ENCODE measurements around the gene ABCA7. TPM values are rescaled to one million over a fixed set of nuclear protein-coding genes. Genes with fewer than 3 reads are reported as not detected.
A peak's percentile ranks its signal among the peaks of the same experiment; 100 is the strongest.

The ABCA7 gene
- total RNA-seq, 2 experiments from 2014 or later: 92.7 to 95.1 TPM

DNA sequence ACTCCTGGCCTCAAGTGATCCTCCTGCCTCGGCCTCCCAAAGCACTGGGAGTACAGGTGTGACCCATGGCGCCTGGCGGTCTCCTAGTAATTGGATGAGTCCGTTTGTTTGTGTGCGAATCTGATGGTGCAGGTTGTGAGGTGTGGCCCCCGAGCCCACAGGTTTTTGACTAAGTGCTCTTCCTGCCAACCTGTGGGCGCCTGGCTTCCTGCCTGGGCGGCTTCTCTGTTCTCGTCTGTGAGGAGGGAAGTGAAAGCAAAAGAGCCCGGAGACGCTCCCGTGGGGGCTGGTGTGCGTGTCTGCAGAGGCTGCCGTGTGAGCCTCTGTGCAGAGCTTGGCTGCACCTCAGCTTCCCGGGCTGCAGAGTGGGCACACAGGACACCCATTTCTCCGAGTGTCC, 37.0 kb downstream of the ABCA7 start:
- no peaks in the 10 kb centered on the region for H3K27me3 Mint-ChIP-seq
- ChIA-PET CTCF (interaction anchor here (0.6 to 4.9 kb wide), 7 partner anchors 11 to 203 kb away, joined by 3 to 56 read pairs (median 4); partner anchors contain the start of genes ARHGAP45, POLR2E and SBNO2), POLR2A (interaction anchor here (0.7 to 17.5 kb wide), 15 partner anchors 10 to 192 kb away, joined by 3 to 334 read pairs (median 6); partner anchors contain the start of genes ABCA7, ARHGAP45, CIRBP and CNN2)
- H3K4me1 Mint-ChIP-seq: peaks cover 74% of the 10 kb centered on the region
- H3K4me3 Mint-ChIP-seq: peak overlapping the region; percentile 80
- peak; percentile 96 for DNase-seq
- H3K27ac Mint-ChIP-seq: peak overlapping the region; percentile 93
- peaks cover 80% of the 10 kb centered on the region for H3K36me3 Mint-ChIP-seq (ENCODE audit: low read depth)
- no peaks in the 10 kb centered on the region for H3K9me3 Mint-ChIP-seq

DNA sequence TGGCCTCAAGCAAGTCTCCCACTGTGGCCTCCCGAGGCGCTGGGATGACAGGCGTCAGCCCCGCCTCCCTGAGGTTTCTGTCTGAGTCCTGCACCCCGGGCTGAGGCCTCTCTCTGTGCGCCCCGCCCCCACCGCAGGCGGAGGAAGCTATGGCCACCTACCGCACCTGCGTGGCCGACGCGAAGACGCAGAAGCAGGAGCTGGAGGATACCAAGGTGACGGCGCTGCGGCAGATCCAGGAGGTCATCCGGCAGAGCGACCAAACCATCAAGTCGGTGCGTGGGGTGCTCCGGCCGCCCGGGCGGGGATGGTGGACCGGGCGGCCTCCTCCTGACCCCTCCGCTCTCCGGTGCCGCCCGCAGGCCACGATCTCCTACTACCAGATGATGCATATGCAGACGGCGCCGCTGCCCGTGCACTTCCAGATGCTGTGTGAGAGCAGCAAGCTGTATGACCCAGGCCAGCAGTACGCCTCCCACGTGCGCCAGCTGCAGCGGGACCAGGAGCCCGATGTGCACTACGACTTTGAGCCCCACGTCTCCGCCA, 39.7 kb downstream of the ABCA7 start:
- peak; percentile 89 for DNase-seq
- no peaks in the 10 kb centered on the region for H3K9me3 Mint-ChIP-seq
- H3K4me3 Mint-ChIP-seq: peak overlapping the region; percentile 80
- peaks cover 79% of the 10 kb centered on the region for H3K36me3 Mint-ChIP-seq (ENCODE audit: low read depth)
- H3K27ac Mint-ChIP-seq: peak overlapping the region; percentile 93
- H3K27me3 Mint-ChIP-seq: no peaks in the 10 kb centered on the region
- POLR2A ChIA-PET: interaction anchor here (1.1 to 17.5 kb wide), 13 partner anchors 7 to 190 kb away, joined by 3 to 334 read pairs (median 9); partner anchors contain the start of genes ABCA7, ARHGAP45, CNN2 and GPX4
- CTCF ChIA-PET: interaction anchor here (0.8 to 2.1 kb wide), 6 partner anchors 9 to 75 kb away, joined by 3 to 12 read pairs (median 4); partner anchors contain the start of gene ARHGAP45
- peaks cover 66% of the 10 kb centered on the region for H3K4me1 Mint-ChIP-seq

DNA sequence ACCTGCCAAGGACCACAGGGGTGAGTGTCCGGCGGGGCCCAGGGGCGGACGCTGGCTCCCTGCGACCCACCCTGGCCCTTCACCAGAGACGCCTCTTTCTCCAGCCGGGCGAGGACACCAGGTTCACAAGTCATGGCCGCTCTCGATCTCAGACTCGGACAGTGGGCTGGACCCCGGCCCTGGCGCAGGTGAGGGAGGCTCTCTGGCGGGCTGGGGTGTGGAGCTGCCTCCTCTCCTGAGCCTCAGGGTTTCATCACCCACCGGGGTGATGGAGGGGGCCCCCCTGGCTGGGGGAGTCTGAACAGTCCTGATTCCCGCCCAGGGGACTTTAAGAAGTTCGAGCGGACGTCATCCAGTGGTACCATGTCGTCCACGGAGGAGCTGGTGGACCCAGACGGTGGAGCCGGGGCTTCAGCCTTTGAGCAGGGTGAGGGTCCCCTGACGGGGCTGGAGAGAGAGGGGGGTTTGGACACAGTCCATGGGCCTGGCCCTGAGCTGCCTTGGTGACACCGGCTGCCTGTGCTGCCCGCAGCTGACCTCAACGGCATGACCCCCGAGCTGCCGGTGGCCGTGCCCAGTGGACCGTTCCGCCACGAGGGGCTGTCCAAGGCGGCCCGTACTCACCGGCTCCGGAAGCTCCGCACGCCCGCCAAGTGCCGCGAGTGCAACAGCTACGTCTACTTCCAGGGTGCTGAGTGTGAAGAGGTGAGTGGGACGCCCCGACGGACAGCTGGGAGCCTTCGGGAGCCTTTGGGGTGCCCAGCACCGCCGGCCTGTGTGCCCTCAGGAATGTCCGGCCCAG, 40.7 kb downstream of the ABCA7 start:
- peaks cover 84% of the 10 kb centered on the region for H3K36me3 Mint-ChIP-seq (ENCODE audit: low read depth)
- peaks cover 70% of the 10 kb centered on the region for H3K4me1 Mint-ChIP-seq
- H3K27me3 Mint-ChIP-seq: no peaks in the 10 kb centered on the region
- CTCF ChIA-PET: interaction anchor here (0.8 to 2.1 kb wide), 6 partner anchors 8 to 52 kb away, joined by 3 to 12 read pairs (median 4); partner anchors contain the start of gene ARHGAP45
- POLR2A ChIA-PET: interaction anchor here (0.6 to 17.5 kb wide), 12 partner anchors 6 to 189 kb away, joined by 3 to 334 read pairs (median 12); partner anchors contain the start of genes ARHGAP45, CNN2, GPX4 and POLR2E
- no peak for DNase-seq
- no peaks in the 10 kb centered on the region for H3K9me3 Mint-ChIP-seq
- H3K27ac Mint-ChIP-seq: peak overlapping the region; percentile 54
- H3K4me3 Mint-ChIP-seq: no peak overlapping the region

DNA sequence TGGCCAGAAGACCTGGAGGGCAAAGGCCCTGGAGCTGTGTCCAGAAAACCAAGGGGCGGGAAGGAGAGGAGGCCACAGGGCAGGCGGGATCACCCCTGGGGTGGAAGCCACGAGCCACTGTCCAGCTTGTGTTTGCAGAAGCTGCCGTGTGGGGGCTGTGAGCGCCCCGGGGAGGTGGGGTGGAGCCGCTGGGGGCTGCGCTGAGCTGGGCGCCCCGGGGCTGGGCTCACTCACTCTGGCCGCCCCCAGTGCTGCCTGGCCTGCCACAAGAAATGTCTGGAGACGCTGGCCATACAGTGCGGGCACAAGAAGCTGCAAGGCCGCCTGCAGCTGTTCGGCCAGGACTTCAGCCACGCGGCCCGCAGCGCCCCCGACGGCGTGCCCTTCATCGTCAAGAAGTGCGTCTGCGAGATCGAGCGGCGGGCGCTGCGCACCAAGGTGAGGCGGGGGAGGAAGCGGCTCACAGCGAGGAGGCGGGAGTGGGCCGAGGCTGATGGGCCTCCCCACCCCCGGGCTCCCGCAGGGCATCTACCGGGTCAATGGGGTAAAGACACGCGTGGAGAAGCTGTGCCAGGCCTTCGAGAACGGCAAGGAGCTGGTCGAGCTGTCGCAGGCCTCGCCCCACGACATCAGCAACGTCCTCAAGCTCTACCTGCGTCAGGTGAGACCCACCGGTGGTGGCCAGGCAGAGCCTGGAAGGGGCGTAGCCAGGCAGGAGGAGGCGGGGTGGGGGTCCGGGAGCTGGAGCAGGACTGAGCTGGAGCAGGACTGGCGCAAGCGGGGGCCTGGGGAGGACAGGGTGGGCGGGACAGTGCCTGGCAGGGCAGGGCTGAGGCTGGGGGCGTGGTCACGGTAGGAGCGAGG, 41.6 kb downstream of the ABCA7 start:
- peak overlapping the region; percentile 54 for H3K27ac Mint-ChIP-seq
- no peak for DNase-seq
- H3K4me3 Mint-ChIP-seq: no peak overlapping the region
- H3K4me1 Mint-ChIP-seq: peaks cover 66% of the 10 kb centered on the region
- ChIA-PET POLR2A (interaction anchor here (1.1 to 17.5 kb wide), 13 partner anchors 5 to 160 kb away, joined by 4 to 334 read pairs (median 16); partner anchors contain the start of genes ABCA7, ARHGAP45, ATP5F1D and CNN2), CTCF (interaction anchor here (0.8 to 2.1 kb wide), 3 partner anchors 15 to 19 kb away, joined by 3 to 12 read pairs (median 4); partner anchors contain the start of gene ARHGAP45)
- no peaks in the 10 kb centered on the region for H3K9me3 Mint-ChIP-seq
- peaks cover 82% of the 10 kb centered on the region for H3K36me3 Mint-ChIP-seq (ENCODE audit: low read depth)
- no peaks in the 10 kb centered on the region for H3K27me3 Mint-ChIP-seq

DNA sequence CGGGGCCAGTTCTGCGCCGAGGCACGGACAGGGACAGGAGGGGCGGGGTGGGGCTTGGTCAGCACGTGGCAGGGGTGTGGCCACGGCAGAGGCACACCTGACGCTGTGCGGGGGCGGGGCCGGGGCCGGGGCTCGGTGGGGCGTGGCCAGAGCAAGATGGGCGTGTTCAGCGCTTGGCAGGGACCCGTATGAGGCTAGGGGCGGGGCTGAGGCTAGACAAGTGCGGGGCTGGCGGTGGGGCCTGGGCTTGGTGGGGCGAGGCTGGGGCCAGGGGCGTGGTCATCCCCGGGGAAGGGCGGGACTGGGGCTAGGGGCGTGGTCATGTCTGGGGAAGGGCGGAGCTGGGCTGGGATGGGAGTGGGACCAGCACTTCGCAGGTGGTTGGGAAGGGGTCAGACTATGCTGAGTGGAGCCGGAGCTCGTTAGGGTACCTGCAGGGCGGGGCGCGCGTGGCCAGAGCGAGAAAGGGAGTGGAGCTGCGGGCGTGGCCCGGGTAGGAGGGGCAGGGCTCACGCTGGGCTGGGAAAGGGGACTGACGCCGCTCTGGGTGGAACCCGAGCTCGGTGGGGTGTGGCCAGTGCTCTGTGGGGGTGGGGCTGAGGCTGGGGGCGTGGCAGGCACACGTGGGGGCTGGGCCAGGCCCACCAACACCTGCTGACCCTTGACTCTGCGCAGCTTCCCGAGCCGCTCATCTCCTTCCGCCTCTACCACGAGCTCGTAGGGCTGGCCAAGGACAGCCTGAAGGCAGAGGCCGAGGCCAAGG, 42.4 kb downstream of the ABCA7 start:
- Mint-ChIP-seq H3K4me1 (peaks cover 63% of the 10 kb centered on the region), H3K27ac (peak overlapping the region; percentile 72), H3K9me3 (no peaks in the 10 kb centered on the region), H3K36me3 (ENCODE audit: low read depth) (peaks cover 78% of the 10 kb centered on the region), H3K4me3 (no peak overlapping the region), H3K27me3 (no peaks in the 10 kb centered on the region)
- DNase-seq: peak; percentile 92
- ChIA-PET POLR2A (interaction anchor here (1.0 to 17.5 kb wide), 12 partner anchors 5 to 159 kb away, joined by 3 to 334 read pairs (median 30); partner anchors contain the start of genes ABCA7, ARHGAP45, ATP5F1D and CNN2), CTCF (interaction anchor here (0.5 to 1.6 kb wide), 3 partner anchors 18 to 100 kb away, joined by 3 read pairs; no protein-coding TSS in a partner anchor)

DNA sequence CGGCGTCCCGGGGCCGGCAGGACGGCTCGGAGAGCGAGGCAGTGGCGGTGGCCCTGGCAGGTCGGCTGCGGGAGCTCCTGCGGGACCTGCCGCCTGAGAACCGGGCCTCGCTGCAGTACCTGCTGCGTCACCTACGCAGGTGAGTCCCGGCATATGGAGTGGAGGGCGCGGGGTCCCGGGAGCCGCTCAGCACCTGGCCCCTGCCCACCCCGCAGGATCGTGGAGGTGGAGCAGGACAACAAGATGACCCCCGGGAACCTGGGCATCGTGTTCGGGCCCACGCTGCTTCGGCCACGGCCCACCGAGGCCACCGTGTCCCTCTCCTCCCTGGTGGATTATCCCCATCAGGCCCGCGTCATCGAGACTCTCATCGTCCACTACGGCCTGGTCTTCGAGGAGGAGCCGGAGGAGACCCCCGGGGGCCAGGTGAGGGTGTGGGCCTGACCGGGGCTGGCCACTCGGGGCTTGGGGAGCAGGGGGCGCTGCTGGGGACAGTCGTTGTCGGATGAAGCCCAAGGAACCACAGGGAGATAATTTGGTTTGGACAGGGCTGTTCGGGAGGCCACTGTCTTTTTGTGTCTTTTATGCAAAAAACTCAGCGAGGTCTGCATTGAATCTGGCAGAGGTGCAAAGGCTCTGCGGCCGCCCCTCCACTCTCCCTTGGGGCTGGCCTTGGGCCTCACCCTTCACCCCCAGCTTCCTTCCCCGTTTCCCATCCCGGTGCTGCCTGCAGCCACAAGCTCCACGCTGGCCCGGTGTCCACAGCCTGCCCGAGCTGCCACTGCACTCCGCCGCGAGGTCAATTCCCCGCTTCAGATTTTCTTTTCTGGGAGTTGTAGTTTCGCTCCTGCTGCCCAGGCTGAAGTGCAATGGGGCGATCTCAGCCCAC, 43.3 kb downstream of the ABCA7 start:
- no peak overlapping the region for H3K4me3 Mint-ChIP-seq
- DNase-seq: no peak
- H3K27ac Mint-ChIP-seq: no peak overlapping the region
- H3K9me3 Mint-ChIP-seq: no peaks in the 10 kb centered on the region
- peaks cover 75% of the 10 kb centered on the region for H3K36me3 Mint-ChIP-seq (ENCODE audit: low read depth)
- CTCF ChIA-PET: interaction anchor here (0.5 to 2.3 kb wide), 3 partner anchors 18 to 99 kb away, joined by 3 to 5 read pairs (median 3); no protein-coding TSS in a partner anchor
- POLR2A ChIA-PET: interaction anchor here (0.7 to 17.5 kb wide), 12 partner anchors 4 to 62 kb away, joined by 3 to 334 read pairs (median 49); partner anchors contain the start of genes ABCA7, ARHGAP45, CNN2 and GPX4
- H3K4me1 Mint-ChIP-seq: peaks cover 64% of the 10 kb centered on the region
- H3K27me3 Mint-ChIP-seq: no peaks in the 10 kb centered on the region

DNA sequence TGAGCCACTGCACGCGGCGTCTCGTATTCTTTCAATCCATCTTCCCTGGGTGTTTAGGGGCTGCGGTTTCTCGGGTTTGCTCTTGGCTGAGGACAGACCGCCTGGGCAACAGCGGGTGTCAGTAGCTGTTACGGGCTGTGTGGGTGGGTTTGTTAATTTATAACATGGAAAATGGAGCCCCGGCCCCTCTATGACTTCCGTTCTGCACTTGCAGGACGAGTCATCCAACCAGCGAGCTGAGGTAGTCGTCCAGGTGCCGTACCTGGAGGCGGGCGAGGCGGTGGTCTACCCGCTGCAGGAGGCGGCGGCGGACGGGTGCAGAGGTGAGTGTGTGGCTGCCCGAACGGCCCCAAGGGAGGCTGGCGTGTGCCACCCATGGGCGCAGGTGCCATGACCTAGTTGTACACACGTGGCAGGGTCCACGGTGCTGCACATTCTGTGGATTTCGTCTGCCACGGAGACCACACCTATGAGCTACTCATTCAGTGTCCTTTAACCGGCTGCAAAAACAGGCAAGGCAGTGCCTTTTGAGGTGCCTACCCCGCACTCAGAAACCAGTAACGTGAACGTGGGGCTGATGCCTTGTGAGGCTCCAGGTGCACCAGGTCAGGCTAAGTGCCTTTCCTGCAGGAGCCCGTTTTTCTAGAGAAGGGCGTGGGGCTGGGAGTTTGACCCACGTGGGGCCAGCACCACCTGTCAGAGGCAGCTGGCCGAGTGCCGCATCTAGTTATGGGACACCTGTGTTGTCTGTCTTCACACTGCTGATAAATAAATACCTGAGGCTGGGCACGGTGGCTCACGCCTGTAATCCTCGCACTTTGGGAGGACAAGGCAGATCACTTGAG, 44.3 kb downstream of the ABCA7 start:
- Mint-ChIP-seq H3K9me3 (no peaks in the 10 kb centered on the region), H3K27me3 (no peaks in the 10 kb centered on the region), H3K4me1 (peaks cover 67% of the 10 kb centered on the region), H3K36me3 (ENCODE audit: low read depth) (peaks cover 66% of the 10 kb centered on the region), H3K4me3 (no peak overlapping the region), H3K27ac (peak overlapping the region; percentile 54)
- DNase-seq: no peak
- POLR2A ChIA-PET: interaction anchor here (0.6 to 17.5 kb wide), 12 partner anchors 8 to 109 kb away, joined by 3 to 334 read pairs (median 14); partner anchors contain the start of genes ABCA7, ARHGAP45, CNN2 and GPX4
- CTCF ChIA-PET: interaction anchor here (0.5 to 2.3 kb wide), 2 partner anchors 19 to 114 kb away, joined by 5 to 6 read pairs; no protein-coding TSS in a partner anchor

DNA sequence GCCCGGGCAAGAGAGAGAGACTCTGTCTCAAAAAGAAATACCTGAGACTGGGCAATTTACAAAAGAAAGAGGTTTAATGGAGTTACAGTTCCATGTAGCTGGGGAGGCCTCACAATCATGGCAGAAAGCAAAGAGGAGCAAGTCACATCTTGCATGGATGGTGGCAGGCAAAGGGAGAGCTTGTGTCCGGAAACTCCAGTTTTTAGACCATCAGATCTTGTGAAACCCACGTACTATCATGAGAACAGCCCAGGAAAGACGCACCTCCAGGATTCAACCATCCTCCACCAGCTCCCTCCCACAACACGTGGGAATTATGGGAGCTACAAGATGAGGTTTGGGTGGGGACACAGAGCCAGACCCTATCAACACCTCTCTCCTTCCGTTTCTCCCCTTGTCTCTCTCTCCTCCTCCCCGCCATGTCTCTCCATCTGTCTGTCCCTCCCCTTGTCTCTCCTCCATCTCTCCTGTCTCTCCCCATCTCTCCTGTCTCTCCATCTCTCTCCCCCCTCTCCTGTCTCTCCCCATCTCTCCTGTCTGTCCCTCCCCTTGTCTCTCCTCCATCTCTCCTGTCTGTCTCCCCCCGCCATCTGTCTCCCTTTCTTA, 45.2 kb downstream of the ABCA7 start:
- H3K4me3 Mint-ChIP-seq: no peak overlapping the region

DNA sequence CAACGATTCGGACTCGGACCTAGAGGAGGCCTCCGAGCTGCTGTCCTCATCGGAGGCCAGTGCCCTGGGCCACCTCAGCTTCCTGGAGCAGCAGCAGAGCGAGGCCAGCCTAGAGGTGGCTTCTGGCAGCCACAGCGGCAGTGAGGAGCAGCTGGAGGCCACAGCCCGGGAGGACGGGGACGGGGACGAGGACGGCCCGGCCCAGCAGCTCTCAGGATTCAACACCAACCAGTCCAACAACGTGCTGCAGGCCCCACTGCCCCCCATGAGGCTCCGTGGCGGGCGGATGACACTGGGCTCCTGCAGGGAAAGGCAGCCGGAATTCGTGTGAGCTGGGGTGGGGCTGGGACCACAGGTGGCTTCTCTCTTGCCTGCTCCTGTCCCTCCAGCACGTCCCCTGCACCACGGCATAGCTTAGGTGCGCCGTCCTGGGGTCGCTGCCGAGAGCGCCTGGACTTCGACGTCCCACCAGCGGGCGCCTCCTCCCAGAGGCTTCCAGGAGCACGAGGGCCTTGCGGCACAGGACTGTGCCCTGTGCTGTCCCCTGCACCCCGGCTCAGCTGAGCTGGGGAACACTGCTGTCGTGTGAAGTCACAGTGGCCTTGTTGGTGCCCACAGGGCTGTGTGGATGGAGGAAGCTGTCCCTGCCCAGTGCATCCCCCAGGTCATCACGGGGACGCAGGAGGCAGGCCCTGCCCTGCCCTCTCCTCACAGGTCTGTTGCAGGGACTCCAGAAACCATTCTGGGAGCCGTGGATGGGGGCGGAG, 46.0 kb downstream of the ABCA7 start:
- Mint-ChIP-seq H3K27ac (peak overlapping the region; percentile 58), H3K4me3 (no peak overlapping the region)

More for the DNA sequence above, 45.2 kb downstream of the ABCA7 start:
- DNase-seq: no peak
- CTCF ChIA-PET: interaction anchor here (0.6 to 2.3 kb wide), 2 partner anchors 15 to 20 kb away, joined by 4 to 5 read pairs; no protein-coding TSS in a partner anchor
- Mint-ChIP-seq H3K36me3 (ENCODE audit: low read depth) (peaks cover 57% of the 10 kb centered on the region), H3K4me1 (peaks cover 60% of the 10 kb centered on the region), H3K27ac (peak overlapping the region; percentile 54), H3K9me3 (no peaks in the 10 kb centered on the region), H3K27me3 (no peaks in the 10 kb centered on the region)
- POLR2A ChIA-PET: interaction anchor here (1.2 to 17.5 kb wide), 8 partner anchors 9 to 184 kb away, joined by 4 to 334 read pairs (median 76); partner anchors contain the start of genes ABCA7, ARHGAP45, CIRBP and CNN2

More for the DNA sequence above, 46.0 kb downstream of the ABCA7 start:
- H3K27me3 Mint-ChIP-seq: no peaks in the 10 kb centered on the region
- peaks cover 58% of the 10 kb centered on the region for H3K4me1 Mint-ChIP-seq
- DNase-seq: no peak
- POLR2A ChIA-PET: interaction anchor here (1.0 to 17.5 kb wide), 10 partner anchors 10 to 183 kb away, joined by 4 to 334 read pairs (median 34); partner anchors contain the start of genes ABCA7, ARHGAP45, CIRBP and CNN2
- CTCF ChIA-PET: interaction anchor here (0.6 to 2.3 kb wide), 2 partner anchors 15 to 21 kb away, joined by 4 to 5 read pairs; no protein-coding TSS in a partner anchor
- H3K9me3 Mint-ChIP-seq: no peaks in the 10 kb centered on the region
- H3K36me3 Mint-ChIP-seq (ENCODE audit: low read depth): peaks cover 54% of the 10 kb centered on the region
